ENCODE measurements around the gene TMEM176B.

The TMEM176B gene

GRCh38 chr7:150753239-150753638 is 46.9 kb downstream of the TMEM176B start:
- no peak for DNase-seq (ENCODE audit: low read depth, low spot score)

GRCh38 chr7:150751702-150752101 is 48.5 kb downstream of the TMEM176B start:
- no peak for DNase-seq (ENCODE audit: low read depth, low spot score)

DNA sequence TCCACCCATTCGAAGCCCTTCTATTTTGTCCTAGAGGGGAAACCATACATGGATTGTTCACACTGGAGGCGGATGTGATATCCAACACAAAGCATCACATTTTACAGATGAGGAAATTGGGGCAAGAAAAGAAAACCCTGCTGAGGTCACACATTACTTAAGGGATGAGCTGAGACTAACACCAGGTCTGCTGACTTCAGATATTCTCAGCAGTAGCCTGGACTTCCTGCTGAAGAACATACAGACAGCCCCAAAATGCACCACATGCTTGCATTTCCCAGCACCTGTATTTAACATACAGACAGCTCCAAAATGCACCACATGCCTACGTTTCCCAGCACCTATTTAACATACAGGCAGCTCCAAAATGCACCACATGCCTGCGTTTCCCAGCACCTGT is 51.8 kb downstream of the TMEM176B start:
- no peak for DNase-seq (ENCODE audit: low read depth, low spot score)

GRCh38 chr7:150746921-150747320 is 53.2 kb downstream of the TMEM176B start:
- no peak for DNase-seq (ENCODE audit: low read depth, low spot score)

DNA sequence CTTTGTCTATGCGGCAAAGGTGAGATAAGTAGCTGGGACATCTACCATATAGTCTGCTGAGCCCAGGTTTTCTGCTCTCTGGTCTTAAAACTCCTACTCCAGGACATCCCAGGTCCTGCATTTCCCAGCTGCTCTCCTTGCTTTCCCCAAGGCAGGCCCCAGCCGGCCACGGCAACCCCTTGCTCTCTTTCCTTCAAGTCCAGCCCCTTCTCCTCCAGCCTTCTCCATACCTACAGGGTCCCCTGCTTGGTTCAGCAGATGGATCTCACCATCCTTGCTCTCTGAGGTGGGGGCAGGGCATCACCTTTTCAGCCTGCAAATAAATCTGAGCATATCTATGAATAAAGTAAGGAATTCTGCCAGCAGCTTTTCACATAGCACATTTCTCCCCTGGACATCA is 54.3 kb downstream of the TMEM176B start:
- DNase-seq (ENCODE audit: low read depth, low spot score): no peak

GRCh38 chr7:150745086-150745485 is 55.1 kb downstream of the TMEM176B start:
- no peak for DNase-seq (ENCODE audit: low read depth, low spot score)

GRCh38 chr7:150744041-150744656 is 56.0 kb downstream of the TMEM176B start:
- DNase-seq (ENCODE audit: low read depth, low spot score): no peak

GRCh38 chr7:150742286-150742968 is 57.7 kb downstream of the TMEM176B start:
- no peak for DNase-seq (ENCODE audit: low read depth, low spot score)

Data from ELF-1 (cell line).